SU-DHL-6 (cell line): Measurements from ENCODE around the gene SEC63.

ENCODE experiments used
- EZH2phosphoT487 ChIP-seq: fragments of 200-600 bp; sonication (generic), shearing (Covaris generic); conservative IDR thresholded peaks from 2 replicates; pipeline ENCODE4 v1.6.1; 2018; ENCODE audit warnings: mild to moderate bottlenecking, antibody characterized with exemption, low read length, moderate library complexity, mixed read lengths
- TF ChIP-seq, protein P1 (sequence below): fragments of 200-600 bp; sonication (generic); IDR thresholded peaks from one replicate; pipeline ENCODE4 v1.5.1; 2017; ENCODE audit warnings: antibody characterized with exemption, mild to moderate bottlenecking, low read length, moderate library complexity; ENCODE audit not compliant: insufficient read depth, poor library complexity, severe bottlenecking

DNA sequence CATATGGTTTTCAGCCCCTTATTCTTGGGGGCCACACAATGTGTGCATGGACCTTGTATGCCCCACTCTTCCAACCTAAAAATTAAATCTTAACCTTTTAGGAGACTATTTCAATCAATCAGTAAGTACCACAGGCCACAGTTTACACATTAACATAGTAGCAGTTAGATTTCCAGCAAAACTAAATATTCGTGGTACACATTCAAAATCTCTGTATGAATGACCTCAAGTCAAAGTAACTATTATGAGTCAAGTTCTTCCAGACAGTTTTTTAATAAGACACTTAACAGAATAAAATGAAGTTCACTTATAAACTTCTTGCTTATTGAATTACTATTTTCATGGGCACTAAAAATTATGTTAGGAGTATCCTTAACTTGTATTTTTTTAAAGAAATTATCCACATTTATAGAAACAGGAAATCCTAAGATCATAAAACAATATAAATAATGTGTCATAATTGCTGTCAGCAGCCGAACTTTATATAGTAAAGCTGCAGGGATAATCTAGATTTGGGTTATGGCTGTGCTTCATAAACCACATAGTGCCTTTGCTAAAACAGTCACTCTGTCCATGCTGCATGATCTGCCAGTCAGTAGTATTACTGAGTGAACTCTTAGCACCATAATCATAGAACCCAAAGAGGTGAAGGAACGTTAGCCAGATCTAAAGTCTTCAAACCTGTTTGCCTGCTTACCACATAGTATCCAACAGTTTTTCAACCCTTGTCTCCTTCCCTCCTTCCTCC lies 21.7 kb downstream of the SEC63 start:
- TF ChIP-seq, protein P1, sequence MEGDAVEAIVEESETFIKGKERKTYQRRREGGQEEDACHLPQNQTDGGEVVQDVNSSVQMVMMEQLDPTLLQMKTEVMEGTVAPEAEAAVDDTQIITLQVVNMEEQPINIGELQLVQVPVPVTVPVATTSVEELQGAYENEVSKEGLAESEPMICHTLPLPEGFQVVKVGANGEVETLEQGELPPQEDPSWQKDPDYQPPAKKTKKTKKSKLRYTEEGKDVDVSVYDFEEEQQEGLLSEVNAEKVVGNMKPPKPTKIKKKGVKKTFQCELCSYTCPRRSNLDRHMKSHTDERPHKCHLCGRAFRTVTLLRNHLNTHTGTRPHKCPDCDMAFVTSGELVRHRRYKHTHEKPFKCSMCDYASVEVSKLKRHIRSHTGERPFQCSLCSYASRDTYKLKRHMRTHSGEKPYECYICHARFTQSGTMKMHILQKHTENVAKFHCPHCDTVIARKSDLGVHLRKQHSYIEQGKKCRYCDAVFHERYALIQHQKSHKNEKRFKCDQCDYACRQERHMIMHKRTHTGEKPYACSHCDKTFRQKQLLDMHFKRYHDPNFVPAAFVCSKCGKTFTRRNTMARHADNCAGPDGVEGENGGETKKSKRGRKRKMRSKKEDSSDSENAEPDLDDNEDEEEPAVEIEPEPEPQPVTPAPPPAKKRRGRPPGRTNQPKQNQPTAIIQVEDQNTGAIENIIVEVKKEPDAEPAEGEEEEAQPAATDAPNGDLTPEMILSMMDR: no peak
- no peak for TF ChIP-seq EZH2phosphoT487
